HEK293 (cell line): ENCODE measurements around the gene GNA12.

Source experiments
- KLF9 ChIP-seq: fragments of 450-650 bp; formaldehyde crosslinking; IDR thresholded peaks from 2 replicates; pipeline ENCODE4 v1.5.1; 2016; ENCODE audit warnings: missing biosample characterization, missing genetic modification characterization, low read depth
- ZNF514 ChIP-seq: fragments of 450-650 bp; formaldehyde crosslinking; IDR thresholded peaks from 2 replicates; pipeline ENCODE4 v1.5.1; 2016; ENCODE audit warnings: missing biosample characterization, missing genetic modification characterization

DNA sequence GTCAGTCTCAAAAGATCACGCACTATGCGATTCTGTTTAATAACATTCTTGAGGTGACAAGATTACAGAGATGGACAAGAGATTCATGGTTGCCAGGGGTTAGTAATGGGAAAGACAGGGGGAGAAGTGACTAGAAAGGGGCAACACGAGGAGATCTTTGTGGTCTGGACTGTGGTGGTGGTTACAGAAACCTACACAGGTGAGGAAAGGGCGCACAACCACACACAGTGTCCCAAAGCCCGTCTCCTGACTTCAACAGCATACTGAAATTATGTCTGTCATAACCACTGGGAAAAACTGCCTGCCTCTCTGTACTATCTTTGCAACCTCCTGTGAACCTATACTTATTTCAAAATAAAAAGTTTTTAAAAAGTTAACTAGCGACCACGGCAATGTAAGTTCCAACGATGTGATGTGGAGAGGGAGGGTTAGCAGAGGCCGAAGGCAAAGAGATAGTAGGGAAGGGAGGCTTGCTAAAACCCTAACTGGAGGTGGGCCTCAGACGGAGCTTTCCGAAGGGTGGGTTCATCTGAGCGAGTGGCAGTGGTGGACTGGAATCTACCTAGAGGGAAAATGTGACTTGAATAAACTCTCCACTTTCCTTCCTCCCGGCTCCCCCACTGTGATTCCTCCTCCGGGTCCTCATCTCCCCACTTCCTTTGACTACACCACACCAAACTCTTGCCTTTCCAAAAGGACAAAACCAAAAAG is 43.7 kb downstream of the GNA12 start:
- TF ChIP-seq ZNF514 (tag by site-specific recombination) (no peak), KLF9 (tag by site-specific recombination) (no peak)
